SH-SY5Y (cell line): ENCODE data around the gene BMAL1.

ENCODE experiments used
- GATA2 ChIP-seq: IDR thresholded peaks from 2 replicates; pipeline ENCODE4 v1.6.1; 2011; ENCODE audit warnings: mild to moderate bottlenecking, low read depth, low read length
- GATA3 ChIP-seq: IDR thresholded peaks from 2 replicates; pipeline ENCODE4 v1.6.1; 2011; ENCODE audit warnings: low read depth, mild to moderate bottlenecking, low read length, moderate library complexity

The BMAL1 gene

GRCh38 chr11:13433437-13433836 is 155.8 kb downstream of the BMAL1 start:
- TF ChIP-seq GATA2: no peak
- no peak for TF ChIP-seq GATA3

GRCh38 chr11:13434247-13435205 is 156.9 kb downstream of the BMAL1 start:
- TF ChIP-seq GATA2 (no peak), GATA3 (no peak)
